Measurements from ENCODE around the gene SAFB2. TPM values are rescaled to one million over a fixed set of nuclear protein-coding genes. Genes with fewer than 3 reads are reported as not detected.
A peak's percentile ranks its signal among the peaks of the same experiment; 100 is the strongest.

SAFB2 gene
- polyA plus RNA-seq, 1 donor, result 46.4 TPM

- no peak for DNase-seq (ENCODE audit: low read depth)
Observed at GRCh38 chr19:5579697-5580096, 42.9 kb downstream of the SAFB2 start.

- DNase-seq (ENCODE audit: low read depth), result no peak
Observed at GRCh38 chr19:5579286-5579685, 43.3 kb downstream of the SAFB2 start.

- DNase-seq (ENCODE audit: low read depth), result peak; percentile 24
Observed at GRCh38 chr19:5578097-5578846, 44.3 kb downstream of the SAFB2 start.

- no peak for DNase-seq (ENCODE audit: low read depth)
Observed at GRCh38 chr19:5575590-5575989, 47.0 kb downstream of the SAFB2 start.

GRCh38 chr19:5572556-5573286, 49.9 kb downstream of the SAFB2 start:
- DNase-seq (ENCODE audit: low read depth), result no peak

GRCh38 chr19:5571777-5572176, 50.8 kb downstream of the SAFB2 start:
- no peak for DNase-seq (ENCODE audit: low read depth)

GRCh38 chr19:5567970-5568407, 54.6 kb downstream of the SAFB2 start:
- no peak for DNase-seq (ENCODE audit: low read depth)

- no peak for DNase-seq (ENCODE audit: low read depth)
Observed at GRCh38 chr19:5567360-5567969, 55.1 kb downstream of the SAFB2 start, which contains the start of gene TINCR. TSS of gene TINCR (minus strand) at chr19:5567953.

GRCh38 chr19:5564930-5565329, 57.6 kb downstream of the SAFB2 start:
- DNase-seq (ENCODE audit: low read depth), result no peak

- no peak for DNase-seq (ENCODE audit: low read depth)
Observed at GRCh38 chr19:5563935-5564612, 58.5 kb downstream of the SAFB2 start.

- no peak for DNase-seq (ENCODE audit: low read depth)
Observed at GRCh38 chr19:5563008-5563431, 59.6 kb downstream of the SAFB2 start.

GRCh38 chr19:5562280-5562679, 60.3 kb downstream of the SAFB2 start:
- no peak for DNase-seq (ENCODE audit: low read depth)

- DNase-seq (ENCODE audit: low read depth), result no peak
Observed at GRCh38 chr19:5561559-5561958, 61.0 kb downstream of the SAFB2 start.

GRCh38 chr19:5560156-5560555, 62.4 kb downstream of the SAFB2 start:
- no peak for DNase-seq (ENCODE audit: low read depth)

- no peak for DNase-seq (ENCODE audit: low read depth)
Observed at GRCh38 chr19:5559804-5560133, 62.8 kb downstream of the SAFB2 start.

GRCh38 chr19:5558101-5558621, 64.4 kb downstream of the SAFB2 start:
- DNase-seq (ENCODE audit: low read depth), result no peak

- DNase-seq (ENCODE audit: low read depth), result no peak
Observed at GRCh38 chr19:5557691-5558090, 64.9 kb downstream of the SAFB2 start.

GRCh38 chr19:5554828-5555227, 67.7 kb downstream of the SAFB2 start:
- no peak for DNase-seq (ENCODE audit: low read depth)

- no peak for DNase-seq (ENCODE audit: low read depth)
Observed at GRCh38 chr19:5553892-5554291, 68.7 kb downstream of the SAFB2 start.

- DNase-seq (ENCODE audit: low read depth), result no peak
Observed at GRCh38 chr19:5547881-5548280, 74.7 kb downstream of the SAFB2 start.

- DNase-seq (ENCODE audit: low read depth), result no peak
Observed at GRCh38 chr19:5545984-5546383, 76.6 kb downstream of the SAFB2 start.

- DNase-seq (ENCODE audit: low read depth), result no peak
Observed at GRCh38 chr19:5545051-5545450, 77.5 kb downstream of the SAFB2 start.

All from forelimb muscle (tissue), 1 donor.